GM23248 (cell line): Measurements from ENCODE around the gene SAT2.

ENCODE experiments used
- EZH2 ChIP-seq: fragments of 200-600 bp; sonication (generic); IDR thresholded peaks from 2 replicates; pipeline ENCODE4 v1.6.1; 2018; ENCODE audit warnings: antibody characterized with exemption, mild to moderate bottlenecking; ENCODE audit not compliant: insufficient read depth, poor library complexity, severe bottlenecking
- EZH2phosphoT487 ChIP-seq: fragments of 200-600 bp; sonication (generic); IDR thresholded peaks from 2 replicates; pipeline ENCODE4 v1.6.1; 2018; ENCODE audit warnings: antibody characterized with exemption, moderate library complexity, mild to moderate bottlenecking, low read depth; ENCODE audit not compliant: insufficient read depth

- TF ChIP-seq EZH2 (no peak), EZH2phosphoT487 (no peak)
Observed at GRCh38 chr17:7579834-7580603, 47.6 kb downstream of the SAT2 start.
